AG09309 (cell line): Measurements from ENCODE around the gene VPS50.

Source experiments
- DNase-seq: peaks from one replicate; pipeline ENCODE4 v3.0.0-alpha.2; 2010; ENCODE audit warnings: low read depth
- H3K4me3 ChIP-seq: 2 replicates; pipeline ENCODE4 v1.5.1; 2011; ENCODE audit warnings: mild to moderate bottlenecking, low read depth, low read length, moderate library complexity; ENCODE audit not compliant: control insufficient read depth
- CTCF ChIP-seq: IDR thresholded peaks from 2 replicates; pipeline ENCODE4 v1.5.1; 2011; ENCODE audit warnings: mild to moderate bottlenecking, low read depth, low read length, inconsistent platforms; ENCODE audit not compliant: insufficient read depth, control insufficient read depth; ENCODE audit errors: missing control alignments

The VPS50 gene

GRCh38 chr7:93350338-93350737, 118.2 kb downstream of the VPS50 start:
- DNase-seq = no peak
- no peak for TF ChIP-seq CTCF
- no peak overlapping the region for H3K4me3 ChIP-seq

- DNase-seq = no peak
- no peak for TF ChIP-seq CTCF
- no peak overlapping the region for H3K4me3 ChIP-seq
Observed at GRCh38 chr7:93352881-93353280, 120.7 kb downstream of the VPS50 start.

- H3K4me3 ChIP-seq = no peak overlapping the region
- TF ChIP-seq CTCF = no peak
- DNase-seq = no peak
Observed at GRCh38 chr7:93354815-93355214, 122.6 kb downstream of the VPS50 start.

GRCh38 chr7:93359520-93360198, 127.5 kb downstream of the VPS50 start:
- TF ChIP-seq CTCF = no peak

GRCh38 chr7:93361853-93362252, 129.7 kb downstream of the VPS50 start:
- no peak for DNase-seq
- no peak for TF ChIP-seq CTCF
- no peak overlapping the region for H3K4me3 ChIP-seq

More at GRCh38 chr7:93359520-93360198, 127.5 kb downstream of the VPS50 start:
- no peak overlapping the region for H3K4me3 ChIP-seq
- DNase-seq = no peak

GRCh38 chr7:93364806-93365205, 132.6 kb downstream of the VPS50 start:
- H3K4me3 ChIP-seq = no peak overlapping the region

More at GRCh38 chr7:93364806-93365205, 132.6 kb downstream of the VPS50 start:
- DNase-seq = no peak
- TF ChIP-seq CTCF = no peak
